Transverse colon (tissue), 4 donors: ENCODE data around the gene PEAK3.

ENCODE experiments used
- CTCF ChIP-seq, 5 experiments: fragments of 200-600 bp in 3 of 5; fragments of 450-650 bp in 2 of 5; sonication (generic) in 3 of 5; IDR thresholded peaks; 1 replicate in 2 of 5; 2 replicates in 3 of 5; pipeline ENCODE4 v1.5.1; 2016 to 2017; ENCODE audit warnings: antibody characterized with exemption in 5 of 5, inconsistent platforms in 3 of 5, mild to moderate bottlenecking in 2 of 5, moderate library complexity in 1 of 5
- POLR2AphosphoS5 ChIP-seq, 3 donors: sonication (generic); formaldehyde crosslinking; IDR thresholded peaks; one replicate each; pipeline ENCODE4 v1.6.1; 2016; ENCODE audit warnings: antibody characterized with exemption in 3 of 3

- TF ChIP-seq CTCF (IDR thresholded peaks at IDR 0.05) = no peak
- no peak for TF ChIP-seq POLR2AphosphoS5 (IDR thresholded peaks at IDR 0.05)
These were observed 40.9 kb downstream of the PEAK3 start for GRCh38 chr19:2240881-2241760.
